BE2C (cell line): Measurements from ENCODE around the gene SLC25A47.

Experiments
- DNase-seq: peaks from one replicate; pipeline ENCODE4 v3.0.0-alpha.2; 2020
- H3K27me3 ChIP-seq: fragments of 250-450 bp; sonication (Bioruptor Pico); 2 replicates; pipeline ENCODE4 v1.5.1; 2020; ENCODE audit warnings: mild to moderate bottlenecking
- H3K36me3 ChIP-seq: fragments of 250-450 bp; sonication (Bioruptor Pico); 2 replicates; pipeline ENCODE4 v1.5.1; 2020; ENCODE audit warnings: mild to moderate bottlenecking
- H3K4me1 ChIP-seq: fragments of 250-450 bp; sonication (Bioruptor Pico); 2 replicates; pipeline ENCODE4 v1.5.1; 2020
- H3K4me3 ChIP-seq: 2 replicates; pipeline ENCODE4 v1.5.1; 2011; ENCODE audit warnings: low read depth, low read length
- H3K9me3 ChIP-seq: fragments of 250-450 bp; sonication (Bioruptor Pico); 2 replicates; pipeline ENCODE4 v1.5.1; 2020
- TF ChIP-seq, protein P1 (sequence below): IDR thresholded peaks from 2 replicates; pipeline ENCODE4 v1.5.1; 2012; ENCODE audit warnings: mild to moderate bottlenecking, low read depth, low read length

Gene SLC25A47

DNA sequence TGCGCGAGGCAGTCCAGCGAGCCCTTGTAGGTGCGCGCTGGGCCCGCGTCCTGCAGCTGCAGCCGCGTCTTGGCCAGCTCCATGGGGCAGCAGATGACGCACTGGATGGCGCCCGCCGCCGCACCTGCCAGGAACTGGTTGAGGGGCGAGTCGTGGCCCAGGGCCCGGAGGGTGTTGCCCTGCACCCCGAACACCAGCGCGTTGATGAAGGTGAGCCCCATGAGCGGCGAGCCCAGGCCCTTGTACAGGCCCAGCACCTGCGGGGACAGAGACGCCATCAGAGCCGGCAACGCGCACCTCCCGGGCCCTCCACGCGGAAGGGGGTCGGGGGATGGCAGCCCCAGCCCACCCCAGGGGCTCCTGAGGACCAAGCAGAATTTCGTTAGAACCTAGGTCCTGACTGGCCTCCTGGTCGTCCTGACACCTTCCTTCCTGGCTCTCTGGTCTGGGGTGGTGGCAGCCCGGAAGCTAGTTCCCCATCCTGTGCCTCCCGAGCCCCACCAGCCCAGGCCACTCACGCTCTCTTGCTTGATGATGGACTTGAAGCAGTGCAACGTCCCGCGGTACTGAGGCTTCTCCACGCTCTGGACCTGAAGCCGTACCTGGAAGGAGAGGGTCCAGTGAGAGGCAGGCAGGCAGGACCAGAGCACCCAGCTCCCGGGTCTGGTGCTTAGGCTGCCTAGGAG lies 30.2 kb upstream of the SLC25A47 start:
- Histone ChIP-seq H3K4me3 (no peak overlapping the region), H3K36me3 (no peaks in the 10 kb centered on the region), H3K9me3 (no peaks in the 10 kb centered on the region), H3K27me3 (no peaks in the 10 kb centered on the region), H3K4me1 (peaks cover 6% of the 10 kb centered on the region; the same call in 1 of the 2 replicates)
- no peak for DNase-seq
- TF ChIP-seq, protein P1, sequence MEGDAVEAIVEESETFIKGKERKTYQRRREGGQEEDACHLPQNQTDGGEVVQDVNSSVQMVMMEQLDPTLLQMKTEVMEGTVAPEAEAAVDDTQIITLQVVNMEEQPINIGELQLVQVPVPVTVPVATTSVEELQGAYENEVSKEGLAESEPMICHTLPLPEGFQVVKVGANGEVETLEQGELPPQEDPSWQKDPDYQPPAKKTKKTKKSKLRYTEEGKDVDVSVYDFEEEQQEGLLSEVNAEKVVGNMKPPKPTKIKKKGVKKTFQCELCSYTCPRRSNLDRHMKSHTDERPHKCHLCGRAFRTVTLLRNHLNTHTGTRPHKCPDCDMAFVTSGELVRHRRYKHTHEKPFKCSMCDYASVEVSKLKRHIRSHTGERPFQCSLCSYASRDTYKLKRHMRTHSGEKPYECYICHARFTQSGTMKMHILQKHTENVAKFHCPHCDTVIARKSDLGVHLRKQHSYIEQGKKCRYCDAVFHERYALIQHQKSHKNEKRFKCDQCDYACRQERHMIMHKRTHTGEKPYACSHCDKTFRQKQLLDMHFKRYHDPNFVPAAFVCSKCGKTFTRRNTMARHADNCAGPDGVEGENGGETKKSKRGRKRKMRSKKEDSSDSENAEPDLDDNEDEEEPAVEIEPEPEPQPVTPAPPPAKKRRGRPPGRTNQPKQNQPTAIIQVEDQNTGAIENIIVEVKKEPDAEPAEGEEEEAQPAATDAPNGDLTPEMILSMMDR = no peak

DNA sequence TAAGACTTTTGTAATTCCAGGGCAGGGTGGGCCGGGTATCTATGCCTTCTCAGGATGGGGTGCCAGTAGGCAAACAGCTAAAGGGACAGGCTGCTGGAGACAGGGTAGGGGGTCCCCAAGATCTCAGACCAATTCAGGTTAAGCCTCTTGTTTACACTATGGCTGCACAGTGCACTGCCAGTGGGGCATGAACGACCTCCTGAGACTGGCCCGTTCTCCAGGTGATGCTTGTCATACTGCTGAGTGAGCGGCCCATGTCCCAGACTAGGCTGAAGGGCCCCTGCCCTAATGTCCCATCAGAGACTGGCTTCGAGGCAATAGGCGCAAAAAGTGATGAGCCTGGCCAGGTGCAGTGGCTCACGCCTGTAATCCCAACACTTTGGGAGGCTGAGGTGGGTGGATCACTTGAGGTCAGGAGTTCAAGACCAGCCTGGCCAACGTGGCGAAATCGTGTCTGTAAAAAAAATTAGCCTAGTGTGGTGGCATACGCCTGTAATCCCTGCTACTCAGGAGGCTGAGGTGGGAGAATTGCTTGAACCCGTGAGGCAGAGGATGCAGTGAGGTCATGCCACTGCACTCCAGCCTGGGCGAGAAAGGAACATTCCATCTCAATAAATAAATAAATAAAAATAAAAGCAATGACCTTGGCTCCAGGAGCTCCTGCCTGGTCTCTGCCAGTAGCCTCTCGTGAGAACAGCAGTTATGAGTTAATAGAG lies 29.5 kb upstream of the SLC25A47 start:
- TF ChIP-seq, protein P1 = no peak
- no peak for DNase-seq
- no peak overlapping the region for H3K4me3 ChIP-seq
- no peaks in the 10 kb centered on the region for H3K36me3 ChIP-seq
- H3K27me3 ChIP-seq = no peaks in the 10 kb centered on the region
- no peaks in the 10 kb centered on the region for H3K9me3 ChIP-seq
- H3K4me1 ChIP-seq = peaks cover 6% of the 10 kb centered on the region; the same call in 1 of the 2 replicates

DNA sequence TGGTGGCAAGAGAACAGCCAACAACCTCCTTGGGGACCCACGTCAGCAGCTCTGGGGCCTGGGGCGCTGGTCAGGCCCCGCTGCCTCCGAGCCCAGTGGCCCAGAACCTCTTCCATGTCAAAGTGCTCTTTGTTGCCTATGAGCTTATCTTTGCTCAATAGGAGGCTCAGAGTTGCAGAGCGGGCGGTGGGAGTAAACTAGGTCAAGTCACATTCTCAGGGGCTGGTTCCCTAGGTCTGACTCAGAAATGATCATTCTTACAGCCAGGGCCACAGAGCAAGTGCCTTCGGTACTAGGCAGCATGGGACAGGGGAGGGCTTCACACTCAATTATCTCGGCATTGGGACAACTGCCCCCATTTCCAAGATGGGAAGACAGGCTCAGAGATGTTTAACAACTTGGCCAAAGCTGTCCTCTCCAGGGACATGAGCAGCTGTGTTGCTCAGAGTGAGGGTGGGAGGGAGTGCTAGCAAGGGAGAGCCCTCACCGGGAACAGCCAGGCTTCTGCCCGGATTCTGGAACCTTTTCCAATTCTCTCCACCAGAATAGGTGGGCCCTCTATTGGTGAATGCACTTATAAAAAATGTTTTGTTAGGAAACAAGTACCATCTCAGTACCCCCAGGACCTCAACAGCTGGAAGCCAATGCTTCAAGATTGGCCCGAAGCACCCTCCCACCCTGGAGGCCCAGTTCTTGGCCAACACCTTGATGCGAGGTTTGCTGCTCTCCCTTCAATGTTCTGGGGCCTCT lies 28.8 kb upstream of the SLC25A47 start:
- DNase-seq = peak; percentile 42
- Histone ChIP-seq H3K27me3 (no peaks in the 10 kb centered on the region), H3K4me1 (no peaks in the 10 kb centered on the region), H3K36me3 (no peaks in the 10 kb centered on the region), H3K4me3 (no peak overlapping the region), H3K9me3 (no peaks in the 10 kb centered on the region)
- TF ChIP-seq, protein P1 = no peak

DNA sequence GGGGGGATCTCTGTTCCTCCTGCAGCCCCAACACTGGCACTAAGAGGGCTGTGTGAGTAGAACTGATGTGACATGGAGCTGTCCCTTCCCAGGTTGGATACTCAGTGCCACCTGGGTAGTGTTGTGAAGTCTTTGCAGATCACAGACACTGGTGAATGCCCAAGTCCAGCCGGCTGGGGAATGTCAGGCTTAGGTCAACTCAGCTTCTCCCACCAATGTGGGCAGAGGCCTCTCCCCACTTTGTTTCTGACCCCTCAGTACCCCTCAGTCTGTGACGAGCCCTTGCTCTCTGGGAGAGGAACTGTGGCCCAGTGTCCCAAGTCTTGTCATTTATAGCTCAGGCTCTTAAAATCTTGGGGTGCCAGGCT lies 28.2 kb upstream of the SLC25A47 start:
- Histone ChIP-seq H3K4me3 (no peak overlapping the region), H3K36me3 (no peaks in the 10 kb centered on the region), H3K4me1 (no peaks in the 10 kb centered on the region), H3K27me3 (no peaks in the 10 kb centered on the region), H3K9me3 (no peaks in the 10 kb centered on the region)
- TF ChIP-seq, protein P1 = no peak
- DNase-seq = no peak

DNA sequence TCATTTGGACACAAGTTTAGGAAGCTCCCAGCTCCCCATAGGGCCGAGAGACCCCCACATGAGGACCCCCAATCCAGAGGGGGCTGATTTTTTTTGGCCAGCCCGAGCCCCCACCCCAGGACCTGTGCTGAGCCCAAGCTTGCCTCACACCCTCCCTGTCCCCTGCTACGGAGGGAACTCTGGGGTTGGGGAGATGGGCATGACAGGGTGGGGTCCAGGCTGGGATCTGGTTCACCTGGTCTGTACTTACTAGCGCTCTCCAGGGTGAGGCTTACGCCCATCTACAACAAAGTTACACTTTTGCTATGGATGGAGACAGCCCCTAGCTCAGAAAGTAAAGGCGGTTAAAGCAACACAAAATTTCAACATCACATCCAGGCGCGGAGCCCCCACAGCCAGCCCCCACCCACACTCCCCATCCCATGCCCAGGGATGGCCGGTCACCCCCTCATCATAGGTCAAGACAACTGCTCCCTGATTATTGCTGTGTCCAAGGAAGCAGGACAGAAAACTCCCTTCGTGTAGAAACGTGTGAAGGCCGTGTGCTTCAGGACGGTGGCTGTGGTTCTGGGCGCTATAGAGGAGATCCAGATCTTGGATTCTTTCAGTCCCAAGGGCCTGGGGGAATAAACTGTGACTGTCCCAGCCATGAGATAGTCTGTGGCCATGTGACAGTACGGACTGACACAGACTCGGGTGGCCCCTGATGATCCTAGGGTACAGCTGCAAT lies 27.6 kb upstream of the SLC25A47 start:
- no peak overlapping the region for H3K4me3 ChIP-seq
- no peaks in the 10 kb centered on the region for H3K9me3 ChIP-seq
- H3K36me3 ChIP-seq = no peaks in the 10 kb centered on the region
- TF ChIP-seq, protein P1 = no peak
- no peak for DNase-seq
- H3K4me1 ChIP-seq = no peaks in the 10 kb centered on the region
- no peaks in the 10 kb centered on the region for H3K27me3 ChIP-seq
